ENCODE data around the gene CMYA5.

DNA sequence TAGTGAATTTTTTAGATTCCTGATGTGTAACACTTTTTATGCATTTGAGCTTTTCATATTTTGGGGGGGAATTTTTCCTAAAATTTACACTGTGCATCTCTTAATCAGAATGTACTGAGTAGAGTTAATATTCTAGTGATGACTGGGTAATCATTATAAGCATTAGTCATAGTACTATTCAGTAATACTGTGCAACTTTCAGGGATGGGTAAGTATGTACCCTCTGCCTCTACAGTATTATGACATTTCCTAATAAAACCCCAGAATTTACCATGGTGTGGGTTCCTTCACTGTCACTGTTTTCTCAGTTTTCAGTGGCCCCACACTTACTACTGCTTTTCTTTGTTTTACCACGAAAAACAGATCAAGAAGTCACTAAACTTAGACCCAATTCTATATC is 2.8 kb upstream of the CMYA5 start:
- TF ChIP-seq, protein P1, sequence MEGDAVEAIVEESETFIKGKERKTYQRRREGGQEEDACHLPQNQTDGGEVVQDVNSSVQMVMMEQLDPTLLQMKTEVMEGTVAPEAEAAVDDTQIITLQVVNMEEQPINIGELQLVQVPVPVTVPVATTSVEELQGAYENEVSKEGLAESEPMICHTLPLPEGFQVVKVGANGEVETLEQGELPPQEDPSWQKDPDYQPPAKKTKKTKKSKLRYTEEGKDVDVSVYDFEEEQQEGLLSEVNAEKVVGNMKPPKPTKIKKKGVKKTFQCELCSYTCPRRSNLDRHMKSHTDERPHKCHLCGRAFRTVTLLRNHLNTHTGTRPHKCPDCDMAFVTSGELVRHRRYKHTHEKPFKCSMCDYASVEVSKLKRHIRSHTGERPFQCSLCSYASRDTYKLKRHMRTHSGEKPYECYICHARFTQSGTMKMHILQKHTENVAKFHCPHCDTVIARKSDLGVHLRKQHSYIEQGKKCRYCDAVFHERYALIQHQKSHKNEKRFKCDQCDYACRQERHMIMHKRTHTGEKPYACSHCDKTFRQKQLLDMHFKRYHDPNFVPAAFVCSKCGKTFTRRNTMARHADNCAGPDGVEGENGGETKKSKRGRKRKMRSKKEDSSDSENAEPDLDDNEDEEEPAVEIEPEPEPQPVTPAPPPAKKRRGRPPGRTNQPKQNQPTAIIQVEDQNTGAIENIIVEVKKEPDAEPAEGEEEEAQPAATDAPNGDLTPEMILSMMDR (IDR thresholded peaks at IDR 0.05; ENCODE audit: low read depth, low read length, poor library complexity, severe bottlenecking): no peak
- TF ChIP-seq EZH2phosphoT487 (IDR thresholded peaks at IDR 0.05; ENCODE audit: borderline replicate concordance, low read length): no peak

Data from DOHH2 (cell line).